HAP-1 (cell line): Measurements from ENCODE around the gene RAB22A.
"Not testable (repeated sequence)": the region's sequence is repeated elsewhere in the genome, so short reads cannot be mapped to it uniquely, and the experiment has no call there.

ENCODE experiments used
- DNase-seq, 2 experiments: peaks; one replicate each; pipeline ENCODE4 v3.0.0-alpha.2; 2016 to 2020; ENCODE audit warnings: low spot score in 2 of 2
- H3K27me3 ChIP-seq: fragments of 250-450 bp; sonication (Bioruptor Pico); 2 replicates; pipeline ENCODE4 v1.5.1; 2020; ENCODE audit warnings: low read depth, mild to moderate bottlenecking, moderate library complexity
- H3K36me3 ChIP-seq: fragments of 250-450 bp; sonication (Bioruptor Pico); replicated peaks from 2 replicates; pipeline ENCODE4 v1.5.1; 2020; ENCODE audit warnings: mild to moderate bottlenecking
- H3K4me1 ChIP-seq: fragments of 250-450 bp; sonication (Bioruptor Pico); 2 replicates; pipeline ENCODE4 v1.5.1; 2020; ENCODE audit warnings: mild to moderate bottlenecking
- H3K4me3 ChIP-seq: fragments of 250-450 bp; sonication (Bioruptor Pico); 2 replicates; pipeline ENCODE4 v1.5.1; 2020; ENCODE audit warnings: mild to moderate bottlenecking, moderate library complexity
- H3K9me3 ChIP-seq: fragments of 250-450 bp; sonication (Bioruptor Pico); 2 replicates; pipeline ENCODE4 v1.5.1; 2020; ENCODE audit warnings: mild to moderate bottlenecking, moderate library complexity
- in situ Hi-C: fragments of 300-500 bp; cut with MboI; formaldehyde crosslinking; loops from 3 replicates; pipeline ENCODE4 v1.14.3; 2020; ENCODE audit warnings: low sequenced_read_pairs, inconsistent platforms, mixed read lengths

RAB22A gene

GRCh38 chr20:58342104-58342945, 32.8 kb downstream of the RAB22A start:
- in situ Hi-C loops: no loop called here
- H3K27me3 ChIP-seq: no peaks in the 10 kb centered on the region
- no peak for DNase-seq
- H3K9me3 ChIP-seq: no peaks in the 10 kb centered on the region
- H3K4me1 ChIP-seq: no peaks in the 10 kb centered on the region
- no peak overlapping the region for H3K4me3 ChIP-seq
- 0 out of 2 replicates have a peak, but pooled peaks cover 3% of the 10 kb centered on the region for H3K36me3 ChIP-seq

GRCh38 chr20:58344741-58345140, 35.2 kb downstream of the RAB22A start:
- in situ Hi-C loops: no loop called here
- Histone ChIP-seq H3K9me3 (no peaks in the 10 kb centered on the region), H3K4me1 (no peaks in the 10 kb centered on the region), H3K4me3 (no peak overlapping the region), H3K27me3 (no peaks in the 10 kb centered on the region), H3K36me3 (0 out of 2 replicates have a peak, but pooled peaks cover 3% of the 10 kb centered on the region)
- no peak for DNase-seq

GRCh38 chr20:58349570-58349969, 40.1 kb downstream of the RAB22A start:
- 0 out of 2 replicates have a peak, but pooled peaks cover 3% of the 10 kb centered on the region for H3K36me3 ChIP-seq
- H3K4me3 ChIP-seq: no peak overlapping the region
- DNase-seq: no peak
- no peaks in the 10 kb centered on the region for H3K4me1 ChIP-seq
- no peaks in the 10 kb centered on the region for H3K27me3 ChIP-seq
- H3K9me3 ChIP-seq: no peaks in the 10 kb centered on the region
- in situ Hi-C loops: no loop called here

GRCh38 chr20:58352468-58352867, 43.0 kb downstream of the RAB22A start:
- no peak for DNase-seq
- in situ Hi-C loops: no loop called here
- no peaks in the 10 kb centered on the region for H3K9me3 ChIP-seq
- H3K4me1 ChIP-seq: no peaks in the 10 kb centered on the region
- H3K4me3 ChIP-seq: no peak overlapping the region
- H3K27me3 ChIP-seq: no peaks in the 10 kb centered on the region
- no peaks in the 10 kb centered on the region; the same call in 1 of the 2 replicates for H3K36me3 ChIP-seq

- Histone ChIP-seq H3K9me3 (no peaks in the 10 kb centered on the region), H3K4me1 (no peaks in the 10 kb centered on the region), H3K4me3 (no peak overlapping the region), H3K36me3 (peaks cover 13% of the 10 kb centered on the region), H3K27me3 (no peaks in the 10 kb centered on the region)
- in situ Hi-C loops: no loop called here
- DNase-seq: no peak
Observed at GRCh38 chr20:58359441-58359840, 49.9 kb downstream of the RAB22A start.

GRCh38 chr20:58360936-58361335, 51.4 kb downstream of the RAB22A start:
- H3K27me3 ChIP-seq: no peaks in the 10 kb centered on the region
- H3K9me3 ChIP-seq: no peaks in the 10 kb centered on the region
- no peak for DNase-seq
- in situ Hi-C loops: no loop called here
- H3K4me3 ChIP-seq: no peak overlapping the region
- H3K36me3 ChIP-seq: peaks cover 13% of the 10 kb centered on the region
- H3K4me1 ChIP-seq: no peaks in the 10 kb centered on the region

GRCh38 chr20:58361481-58362205, 52.1 kb downstream of the RAB22A start:
- Histone ChIP-seq H3K9me3 (no peaks in the 10 kb centered on the region), H3K4me3 (no peak overlapping the region), H3K36me3 (peaks cover 13% of the 10 kb centered on the region), H3K4me1 (no peaks in the 10 kb centered on the region), H3K27me3 (no peaks in the 10 kb centered on the region)
- no peak for DNase-seq
- in situ Hi-C loops: no loop called here

- no peaks in the 10 kb centered on the region for H3K4me1 ChIP-seq
- H3K36me3 ChIP-seq: peaks cover 13% of the 10 kb centered on the region
- DNase-seq: no peak
- no peaks in the 10 kb centered on the region for H3K27me3 ChIP-seq
- H3K9me3 ChIP-seq: no peaks in the 10 kb centered on the region
- in situ Hi-C loops: no loop called here
- no peak overlapping the region for H3K4me3 ChIP-seq
Observed at GRCh38 chr20:58362206-58362516, 52.6 kb downstream of the RAB22A start.

- Histone ChIP-seq H3K9me3 (no peaks in the 10 kb centered on the region), H3K36me3 (peaks cover 13% of the 10 kb centered on the region), H3K4me1 (no peaks in the 10 kb centered on the region), H3K4me3 (no peak overlapping the region), H3K27me3 (no peaks in the 10 kb centered on the region)
- DNase-seq: no peak
- in situ Hi-C loops: no loop called here
Observed at GRCh38 chr20:58362970-58363369, 53.5 kb downstream of the RAB22A start.

GRCh38 chr20:58366866-58367265, 57.4 kb downstream of the RAB22A start:
- Histone ChIP-seq H3K27me3 (no peaks in the 10 kb centered on the region), H3K4me1 (no peaks in the 10 kb centered on the region; the same call in 1 of the 2 replicates), H3K9me3 (no peaks in the 10 kb centered on the region), H3K36me3 (no peaks in the 10 kb centered on the region), H3K4me3 (no peak overlapping the region)
- in situ Hi-C loops: no loop called here
- no peak for DNase-seq

GRCh38 chr20:58372806-58373205, 63.3 kb downstream of the RAB22A start:
- no peaks in the 10 kb centered on the region for H3K9me3 ChIP-seq
- no peaks in the 10 kb centered on the region for H3K36me3 ChIP-seq
- no peak for DNase-seq
- H3K27me3 ChIP-seq: peaks cover 3% of the 10 kb centered on the region; the same call in 1 of the 2 replicates
- H3K4me3 ChIP-seq: no peak overlapping the region
- in situ Hi-C loops: no loop called here
- no peaks in the 10 kb centered on the region; the same call in 1 of the 2 replicates for H3K4me1 ChIP-seq

GRCh38 chr20:58373296-58373695, 63.8 kb downstream of the RAB22A start:
- DNase-seq, H3K27me3 ChIP-seq, H3K9me3 ChIP-seq, in situ Hi-C loops, H3K4me3 ChIP-seq, H3K4me1 ChIP-seq, H3K36me3 ChIP-seq: not testable (repeated sequence)

GRCh38 chr20:58374027-58374850, 64.7 kb downstream of the RAB22A start:
- Histone ChIP-seq H3K36me3 (no peaks in the 10 kb centered on the region), H3K9me3 (no peaks in the 10 kb centered on the region), H3K4me1 (no peaks in the 10 kb centered on the region; the same call in 1 of the 2 replicates), H3K4me3 (no peak overlapping the region), H3K27me3 (peaks cover 10% of the 10 kb centered on the region; the same call in 1 of the 2 replicates)
- no peak for DNase-seq
- in situ Hi-C loops: no loop called here
